Epidermal melanocyte (primary cell): ENCODE measurements around the gene TRIO.

Source experiments
- DNase-seq: peaks from one replicate; pipeline ENCODE4 v3.0.0; 2011; ENCODE audit warnings: low spot score; ENCODE audit not compliant: insufficient read length

TRIO gene

DNA sequence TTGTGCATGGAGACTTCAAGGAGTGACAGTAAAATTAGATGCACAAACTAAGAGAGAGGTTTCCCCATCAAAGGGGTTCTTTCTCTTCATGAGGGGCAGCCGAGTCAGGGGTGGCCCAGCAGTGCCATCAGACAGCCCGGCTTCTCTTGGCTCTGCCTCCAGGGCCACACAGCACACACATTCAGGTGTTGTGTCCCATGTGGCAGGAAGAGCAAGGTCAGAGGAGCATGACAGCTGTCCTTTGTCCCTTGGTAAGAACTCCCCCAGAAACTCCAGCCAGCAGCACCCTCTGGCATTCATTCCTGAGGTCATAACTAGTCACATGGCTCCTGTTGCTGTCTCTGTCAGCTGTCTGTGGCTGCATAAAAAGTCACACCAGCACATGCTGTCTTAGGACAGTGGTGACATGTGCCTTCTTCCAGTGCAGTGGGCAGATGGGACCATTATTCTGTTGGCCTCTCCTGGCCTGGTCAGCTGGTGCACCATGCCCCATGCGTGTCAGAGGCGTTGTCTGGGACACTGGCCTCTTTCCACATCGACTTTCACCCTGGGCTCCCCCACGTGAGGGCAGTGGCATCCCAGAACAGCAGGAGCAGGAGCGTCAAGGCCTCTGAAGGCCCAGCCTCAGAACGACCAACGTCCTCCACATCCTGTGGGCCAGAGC, 360.0 kb downstream of the TRIO start:
- no peak for DNase-seq

DNA sequence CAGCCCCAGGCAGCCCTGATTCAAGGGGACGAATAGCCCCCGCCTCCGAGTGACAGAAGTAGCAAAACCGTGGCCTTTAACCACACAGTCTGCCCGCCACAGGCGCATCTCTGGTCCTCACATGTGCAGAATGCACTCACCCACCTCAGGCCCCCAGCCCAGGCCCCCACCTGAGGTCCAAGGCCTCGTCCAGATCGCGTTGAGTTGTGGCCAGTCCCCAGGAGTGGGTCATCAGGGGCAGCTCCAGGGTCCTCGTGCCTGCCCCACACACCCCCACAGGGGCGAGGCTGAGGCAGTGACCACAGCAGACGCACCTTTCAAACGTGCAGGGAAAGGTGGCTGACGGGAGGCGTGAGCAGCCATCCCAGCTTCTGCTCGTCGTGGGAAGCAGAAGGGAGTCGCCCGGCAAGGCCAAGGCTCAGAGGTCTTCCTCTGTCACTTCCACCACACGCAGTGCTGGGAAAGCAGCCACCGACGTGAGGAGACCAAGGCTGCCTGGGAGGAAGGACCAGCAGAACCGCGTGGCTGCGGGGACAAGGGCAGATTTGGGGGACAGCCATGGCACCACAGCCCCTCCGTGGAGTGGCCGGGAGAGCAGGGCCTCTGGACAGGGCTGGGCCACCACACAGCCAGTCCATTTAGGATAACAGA, 360.7 kb downstream of the TRIO start:
- no peak for DNase-seq

GRCh38 chr5:14504332-14504727, 361.2 kb downstream of the TRIO start:
- no peak for DNase-seq

- DNase-seq, result no peak
These were observed 361.7 kb downstream of the TRIO start for GRCh38 chr5:14504816-14505215.

DNA sequence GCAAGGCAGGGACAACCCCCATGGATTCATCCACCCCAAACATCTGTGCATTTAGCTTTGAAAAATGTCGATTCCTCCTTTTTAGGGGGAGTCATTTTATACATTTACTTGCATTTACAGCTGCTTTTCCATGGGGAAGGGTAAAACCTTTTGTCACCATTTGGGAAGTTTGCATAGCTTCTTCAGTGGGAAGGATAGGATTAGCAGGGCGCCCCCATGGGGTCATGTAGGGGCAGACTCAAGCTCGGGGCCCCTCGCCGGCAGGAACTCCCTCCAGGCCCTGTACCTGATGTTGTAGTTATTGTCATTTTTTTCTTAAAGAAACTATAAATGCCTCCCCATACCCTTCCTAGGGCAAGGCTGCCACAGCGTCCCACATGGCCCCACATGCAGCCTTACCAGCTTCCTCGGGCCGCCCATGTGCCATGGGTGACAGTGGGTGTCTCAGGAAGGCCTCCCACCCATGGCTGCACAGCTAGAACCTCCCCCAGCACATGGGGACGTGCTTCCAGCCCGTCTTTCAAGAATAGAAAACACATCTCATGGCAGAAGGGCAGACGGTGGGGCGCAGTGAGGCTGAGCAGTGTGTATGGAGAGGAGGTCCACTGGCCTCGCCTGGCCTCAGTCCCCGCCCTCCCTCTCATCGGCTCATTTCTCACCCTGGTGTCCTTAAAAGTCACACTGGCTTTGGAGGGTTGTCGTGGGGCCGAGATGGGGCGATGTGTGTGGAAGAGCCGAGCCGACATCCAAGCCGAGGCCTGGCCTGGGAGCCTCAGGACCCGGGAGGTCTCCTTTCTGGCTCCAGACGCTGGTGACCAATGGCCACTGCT, 362.4 kb downstream of the TRIO start:
- DNase-seq, result no peak

DNA sequence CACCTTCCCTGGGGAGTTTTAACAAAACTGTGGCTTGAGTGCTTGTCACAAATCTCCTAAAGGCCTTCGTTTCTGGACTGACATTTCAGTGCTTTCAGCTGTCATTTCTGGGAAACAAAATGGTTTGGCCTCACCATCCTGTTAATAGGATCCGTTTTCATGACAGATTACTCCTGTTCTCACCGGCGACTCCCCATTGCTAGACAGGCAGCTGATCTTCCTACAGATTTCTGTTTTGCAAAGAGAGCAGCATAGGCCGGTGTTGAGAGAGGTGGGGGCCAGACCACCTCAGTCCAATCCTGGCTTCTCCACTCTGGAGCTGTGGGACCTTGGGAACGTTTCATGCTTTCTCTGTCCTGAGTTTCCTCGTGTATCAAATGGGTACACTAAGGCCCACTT, 363.0 kb downstream of the TRIO start:
- DNase-seq, result no peak

- DNase-seq, result no peak
These were observed 363.5 kb downstream of the TRIO start for GRCh38 chr5:14506661-14507060.

DNA sequence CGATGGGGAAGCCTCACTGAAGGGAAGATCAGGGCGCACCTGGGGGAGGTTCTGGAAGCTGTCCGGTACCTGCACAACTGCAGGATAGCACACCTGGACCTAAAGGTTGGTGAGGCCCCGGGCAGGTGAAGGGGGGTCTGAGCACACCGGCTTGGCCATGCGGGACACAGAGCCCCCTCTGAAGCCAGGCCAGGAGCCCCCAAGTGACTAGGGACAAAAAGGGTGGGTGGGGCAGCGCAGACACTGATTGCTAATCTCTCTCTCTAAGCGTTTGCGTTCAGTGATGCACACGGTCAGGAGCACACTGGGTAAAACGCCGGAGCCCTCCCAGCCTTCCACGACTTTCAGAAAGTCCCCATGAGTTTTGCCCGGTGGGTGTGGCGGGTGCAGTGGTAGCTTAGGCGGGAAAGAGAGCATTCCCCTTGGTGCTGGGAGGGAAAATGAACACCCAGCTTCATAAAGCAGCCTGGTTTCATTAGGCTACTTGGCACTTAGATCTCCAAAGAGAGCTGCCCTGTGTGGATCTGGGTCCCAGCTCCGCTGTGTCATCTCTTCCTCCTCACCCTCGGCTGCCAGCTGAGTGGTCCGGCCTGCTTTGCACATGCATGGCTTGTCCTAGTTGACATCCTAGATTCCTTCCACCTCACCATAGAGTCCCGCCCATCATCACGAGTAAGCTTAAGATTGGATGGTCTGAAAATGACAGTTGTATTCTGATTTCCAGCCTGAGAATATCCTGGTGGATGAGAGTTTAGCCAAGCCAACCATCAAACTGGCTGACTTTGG, 364.2 kb downstream of the TRIO start:
- no peak for DNase-seq

DNA sequence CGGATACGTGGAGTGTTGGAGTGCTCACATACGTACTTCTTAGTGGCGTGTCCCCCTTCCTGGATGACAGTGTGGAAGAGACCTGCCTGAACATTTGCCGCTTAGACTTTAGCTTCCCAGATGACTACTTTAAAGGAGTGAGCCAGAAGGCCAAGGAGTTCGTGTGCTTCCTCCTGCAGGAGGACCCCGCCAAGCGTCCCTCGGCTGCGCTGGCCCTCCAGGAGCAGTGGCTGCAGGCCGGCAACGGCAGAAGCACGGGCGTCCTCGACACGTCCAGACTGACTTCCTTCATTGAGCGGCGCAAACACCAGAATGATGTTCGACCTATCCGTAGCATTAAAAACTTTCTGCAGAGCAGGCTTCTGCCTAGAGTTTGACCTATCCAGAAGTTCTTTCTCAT, 364.9 kb downstream of the TRIO start:
- DNase-seq, result no peak

DNA sequence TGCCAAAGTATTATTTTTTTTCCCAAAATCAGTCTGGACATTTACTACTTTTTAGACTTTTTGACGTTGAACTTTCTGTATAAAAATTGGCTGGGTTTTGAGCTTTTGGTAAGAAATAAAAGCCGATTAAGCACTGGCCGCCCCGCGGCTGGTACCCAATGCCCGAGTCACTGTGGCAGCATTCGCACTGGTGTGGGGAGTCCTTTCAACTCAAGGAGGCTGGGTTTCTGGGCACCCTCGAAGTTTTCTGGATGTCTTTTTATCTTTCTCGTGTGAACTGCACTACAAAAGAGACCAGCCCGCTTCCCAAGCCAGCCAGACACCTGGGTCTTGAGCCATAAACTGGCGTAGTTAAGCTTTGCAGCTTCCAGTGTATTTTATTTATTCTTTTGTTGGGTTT, 366.4 kb downstream of the TRIO start:
- DNase-seq, result no peak

DNA sequence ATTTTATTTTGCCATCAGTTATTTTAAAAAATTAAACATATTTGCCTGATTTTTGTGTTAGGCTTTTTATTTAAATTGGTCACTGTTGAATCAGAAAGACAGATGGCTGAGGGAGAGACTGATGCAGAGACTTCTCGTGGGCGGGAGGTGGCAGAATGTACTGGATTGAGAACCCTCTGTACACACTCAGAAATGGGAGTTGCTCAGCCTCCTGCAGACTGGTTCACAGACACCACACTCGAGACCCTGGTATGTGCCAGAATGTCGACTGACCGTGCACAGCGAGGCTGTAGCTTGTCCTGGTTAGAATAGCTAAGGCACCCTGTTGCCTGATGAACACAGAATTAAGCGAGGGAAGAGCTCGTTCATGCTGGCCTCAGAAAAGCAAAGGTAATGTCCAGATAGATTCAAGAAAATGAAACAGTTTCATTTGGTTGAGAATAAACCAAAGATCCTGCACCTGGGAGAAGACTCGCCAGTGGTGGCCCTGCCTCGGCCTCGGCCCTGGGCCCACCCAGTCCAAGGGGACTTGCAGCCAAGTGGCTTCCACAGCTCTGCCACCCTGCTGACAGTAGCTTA, 367.1 kb downstream of the TRIO start:
- no peak for DNase-seq

- no peak for DNase-seq
These were observed 367.7 kb downstream of the TRIO start for GRCh38 chr5:14510880-14511279.

DNA sequence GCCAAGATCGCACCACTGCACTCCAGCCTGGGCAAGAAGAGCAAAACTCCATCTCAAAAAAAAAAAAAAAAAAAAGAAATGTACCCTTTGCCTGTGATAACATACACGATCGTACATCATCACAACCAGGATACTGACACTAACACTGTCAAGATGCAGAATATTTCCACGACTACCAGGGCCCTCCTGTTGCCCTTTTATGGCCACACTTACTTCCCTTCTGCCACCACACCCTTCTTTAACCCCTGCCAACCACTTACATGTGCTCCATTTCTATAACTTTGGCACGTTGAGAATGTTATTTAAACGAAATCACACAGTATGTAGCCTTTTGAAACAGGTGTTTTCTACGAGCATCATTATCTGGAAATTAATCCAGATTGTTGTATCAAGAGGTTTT, 369.4 kb downstream of the TRIO start:
- DNase-seq, result no peak

DNA sequence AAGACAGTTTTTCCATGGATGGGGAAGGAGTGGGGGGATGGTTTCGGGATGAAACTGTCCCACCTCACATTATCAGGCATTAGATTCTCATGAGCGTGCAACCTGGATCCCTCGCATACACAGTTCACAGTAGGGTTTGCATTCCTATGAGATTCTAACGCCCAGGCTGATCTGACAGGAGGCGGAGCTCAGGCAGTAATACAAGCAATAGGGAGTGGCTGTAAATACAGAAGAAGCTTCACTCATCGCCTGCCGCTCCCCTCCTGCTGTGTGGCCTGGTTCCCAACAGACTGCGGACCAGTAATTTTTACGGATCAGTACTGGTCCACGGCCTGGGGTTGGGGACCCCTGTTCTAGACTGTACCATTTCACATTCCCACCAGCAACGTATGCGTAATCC, 370.1 kb downstream of the TRIO start:
- DNase-seq, result no peak

GRCh38 chr5:14516901-14517300, 373.8 kb downstream of the TRIO start:
- DNase-seq, result no peak

GRCh38 chr5:14518638-14519037, 375.5 kb downstream of the TRIO start:
- no peak for DNase-seq

DNA sequence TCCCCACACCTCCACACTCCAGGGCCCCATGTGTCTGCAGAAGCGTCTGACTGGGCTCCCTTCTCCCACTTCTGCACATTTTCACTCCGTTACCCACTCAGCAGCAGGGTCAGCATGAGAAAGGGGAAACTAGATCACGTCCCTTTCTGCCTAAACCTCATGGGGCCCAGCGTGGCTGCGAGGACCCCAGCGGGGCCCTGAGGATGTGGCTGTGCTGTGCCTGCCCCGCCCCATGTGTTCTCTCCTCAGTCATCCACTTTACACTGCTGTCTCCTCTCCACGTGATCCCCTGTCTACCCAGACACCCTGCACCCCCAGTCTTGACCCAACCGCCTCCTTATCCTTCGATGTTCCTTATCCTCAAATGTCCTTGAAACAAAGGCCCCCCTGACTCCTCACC, 378.6 kb downstream of the TRIO start:
- no peak for DNase-seq

DNA sequence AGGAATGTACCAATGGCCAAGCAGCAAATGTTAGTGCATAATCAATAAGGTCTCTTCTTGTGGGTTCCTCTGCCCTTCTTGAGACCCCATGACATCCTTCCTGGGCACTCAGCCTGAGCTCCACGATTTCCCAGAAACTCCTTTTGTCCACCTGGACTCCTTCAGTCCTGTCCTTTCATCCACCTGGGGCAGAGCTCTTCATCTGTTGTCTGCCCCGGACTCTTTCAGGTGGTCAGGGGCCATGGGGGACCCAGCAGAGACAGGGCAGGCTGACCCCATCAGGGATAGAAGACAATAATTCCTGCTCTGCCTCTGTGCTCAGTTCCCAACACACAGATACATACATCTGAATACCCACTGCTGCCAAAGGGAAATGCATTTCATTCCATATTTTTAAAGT, 379.6 kb downstream of the TRIO start:
- DNase-seq, result no peak

DNA sequence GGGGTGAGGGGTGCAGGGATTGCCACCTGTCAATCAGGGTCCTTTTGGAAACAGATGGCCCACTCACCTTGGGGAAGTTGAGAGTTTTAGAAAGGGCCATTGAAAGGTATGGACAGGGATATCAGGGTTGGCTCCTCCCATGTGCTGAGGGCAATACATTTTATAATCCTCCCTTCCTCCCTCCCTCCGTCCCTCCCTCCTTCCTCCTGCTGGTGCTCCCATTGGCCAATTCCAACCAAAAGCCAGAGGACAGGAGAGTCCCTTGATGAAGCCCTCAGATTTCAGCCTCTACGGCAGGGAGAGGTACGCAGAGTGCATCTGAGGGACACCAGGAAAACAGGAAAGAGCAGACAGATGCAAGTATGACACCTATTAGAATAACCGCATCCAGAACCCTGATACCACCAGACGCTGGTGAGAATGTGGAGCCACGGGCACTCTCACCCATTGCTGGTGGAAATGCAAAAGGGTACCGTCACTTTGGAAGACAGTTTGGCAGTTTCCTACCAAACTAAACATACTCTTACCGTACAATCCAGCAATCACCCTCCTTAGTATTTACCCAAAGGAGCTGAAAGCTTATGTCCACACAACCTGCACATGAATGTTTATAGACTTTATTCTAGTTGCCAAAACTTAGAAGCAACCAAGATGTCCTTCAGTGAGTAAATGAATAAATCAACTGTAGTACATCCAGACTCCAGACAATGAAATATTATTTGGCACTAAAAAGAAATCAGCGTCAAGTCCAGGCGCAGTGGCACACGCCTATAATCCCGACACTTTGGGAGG, 380.3 kb downstream of the TRIO start:
- no peak for DNase-seq

DNA sequence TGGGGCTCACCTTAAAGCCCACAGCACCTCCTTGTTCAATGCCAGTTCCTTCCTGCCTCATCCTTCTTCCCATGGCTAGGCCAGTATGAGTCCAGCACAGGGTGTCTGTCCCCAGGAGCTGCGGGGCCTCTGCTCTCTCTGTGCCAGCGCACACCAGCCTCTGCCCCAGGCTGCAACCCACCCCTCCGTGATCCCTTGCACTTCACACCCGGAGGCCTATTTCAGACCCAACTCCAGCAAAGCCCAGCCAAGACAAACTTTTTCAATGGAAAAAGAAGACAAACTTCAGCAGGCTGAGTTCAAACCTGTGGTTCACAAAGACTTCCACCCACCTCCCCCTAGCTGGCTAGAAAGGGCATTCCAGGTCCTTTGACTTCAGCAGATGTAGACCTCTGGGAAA, 382.3 kb downstream of the TRIO start:
- DNase-seq, result no peak

DNA sequence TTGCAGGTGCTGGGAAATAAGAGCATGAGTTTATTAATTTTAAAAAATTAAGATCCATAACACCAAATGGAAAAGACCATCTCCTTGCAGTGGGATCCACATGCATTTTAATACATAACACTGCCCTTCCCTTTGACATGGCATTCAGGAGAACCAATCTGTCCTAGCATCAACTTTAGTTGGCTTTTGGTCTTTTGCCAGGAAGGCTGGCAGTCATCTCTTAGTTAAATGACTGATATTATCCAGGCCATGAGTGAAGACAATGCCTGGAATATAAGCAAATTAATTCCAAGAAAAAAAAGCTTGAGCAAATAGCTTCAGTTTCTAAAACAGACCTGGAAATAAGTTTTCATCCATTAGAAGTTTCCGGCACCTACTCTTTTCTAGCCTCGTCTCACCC, 383.4 kb downstream of the TRIO start:
- DNase-seq, result no peak
